Adipocyte (in vitro differentiated cells): Measurements from ENCODE around the gene VCAN.
A peak's percentile ranks its signal among the peaks of the same experiment; 100 is the strongest.

Experiments used
- DNase-seq: peaks from one replicate; pipeline ENCODE4 v3.0.0-alpha.2; 2015; ENCODE audit warnings: low read depth
- H3K27me3 ChIP-seq: replicated peaks from 2 replicates; pipeline ENCODE4 v1.7.0; 2013; ENCODE audit warnings: mild to moderate bottlenecking, low read length, moderate library complexity; ENCODE audit not compliant: control insufficient read depth, insufficient read depth
- H3K36me3 ChIP-seq: 2 replicates; pipeline ENCODE4 v1.7.0; 2013; ENCODE audit warnings: low read length, mild to moderate bottlenecking, moderate library complexity; ENCODE audit not compliant: control insufficient read depth, insufficient read depth, severe bottlenecking
- H3K4me1 ChIP-seq: 2 replicates; pipeline ENCODE4 v1.7.0; 2013; ENCODE audit warnings: mild to moderate bottlenecking, low read length, moderate library complexity; ENCODE audit not compliant: control insufficient read depth, insufficient read depth
- H3K4me3 ChIP-seq: 2 replicates; pipeline ENCODE4 v1.7.0; 2013; ENCODE audit warnings: mild to moderate bottlenecking, low read length, moderate library complexity
- H3K9ac ChIP-seq: 2 replicates; pipeline ENCODE4 v1.7.0; 2013; ENCODE audit warnings: mild to moderate bottlenecking, low read length, moderate library complexity
- H3K9me3 ChIP-seq: 2 replicates; pipeline ENCODE4 v1.7.0; 2013; ENCODE audit warnings: mild to moderate bottlenecking, low read length, moderate library complexity; ENCODE audit not compliant: control insufficient read depth

The VCAN gene

DNA sequence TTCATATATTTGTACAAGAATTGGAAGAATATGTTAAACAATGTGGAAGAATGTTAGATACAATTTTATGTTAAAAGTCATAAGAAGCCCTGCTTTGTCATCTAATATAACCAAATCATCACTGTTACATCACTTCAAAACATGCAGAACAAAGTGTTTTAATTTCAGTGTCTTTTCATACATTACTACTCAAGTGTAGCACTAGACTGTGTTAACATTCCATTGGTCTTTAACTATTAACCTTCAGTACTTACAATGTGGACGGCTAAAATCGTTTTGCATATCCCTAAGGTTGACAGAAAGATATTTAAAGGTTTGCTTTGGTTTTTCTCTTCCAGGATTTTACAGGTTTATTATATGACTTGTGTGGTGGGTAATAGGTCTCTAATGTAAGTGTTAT, 50.9 kb downstream of the VCAN start:
- Histone ChIP-seq H3K4me3 (no peak overlapping the region), H3K9ac (no peak overlapping the region), H3K4me1 (peaks cover 21% of the 10 kb centered on the region), H3K9me3 (no peaks in the 10 kb centered on the region), H3K27me3 (no peaks in the 10 kb centered on the region), H3K36me3 (peaks cover 62% of the 10 kb centered on the region)
- no peak for DNase-seq

DNA sequence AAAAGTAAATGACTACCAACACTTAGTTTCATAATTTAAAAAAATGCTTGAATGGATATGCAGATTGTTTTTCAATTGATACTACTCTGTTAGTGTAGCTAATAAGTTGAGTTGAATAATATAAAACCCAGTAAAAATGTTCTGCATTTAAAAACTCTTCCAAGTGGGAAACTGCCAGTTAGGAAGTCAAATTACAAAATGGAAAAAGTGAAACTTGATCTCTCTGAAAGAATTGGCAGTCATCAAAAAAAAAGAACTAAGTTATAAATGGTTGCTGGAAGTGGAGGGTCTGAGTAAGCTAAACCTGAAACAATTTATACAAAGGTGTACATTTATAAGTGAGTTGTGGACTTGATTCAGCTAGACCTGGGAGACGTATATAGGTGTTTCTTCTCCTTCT, 52.4 kb downstream of the VCAN start:
- peak; percentile 61 for DNase-seq
- H3K4me3 ChIP-seq = no peak overlapping the region
- no peaks in the 10 kb centered on the region for H3K27me3 ChIP-seq
- H3K4me1 ChIP-seq = peaks cover 17% of the 10 kb centered on the region
- no peak overlapping the region for H3K9ac ChIP-seq
- no peaks in the 10 kb centered on the region for H3K9me3 ChIP-seq
- peaks cover 66% of the 10 kb centered on the region for H3K36me3 ChIP-seq

DNA sequence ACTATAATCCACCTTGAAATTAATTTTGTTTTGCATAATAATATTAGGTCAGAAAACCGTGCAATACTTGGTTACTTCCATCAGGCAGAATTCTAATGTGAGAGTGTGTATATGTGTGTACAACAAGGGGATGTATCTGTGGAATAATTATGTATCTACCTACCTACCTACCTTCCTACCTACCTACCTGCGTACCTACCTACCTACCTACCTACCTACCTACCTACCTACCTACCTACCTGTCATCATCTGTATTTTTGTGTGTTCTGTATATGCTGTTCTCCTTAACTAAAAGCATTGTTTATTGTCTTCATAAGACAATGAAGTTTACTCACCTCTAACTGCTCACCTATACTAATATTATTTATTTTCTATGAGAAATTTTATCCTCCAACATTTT, 52.8 kb downstream of the VCAN start:
- H3K27me3 ChIP-seq = no peaks in the 10 kb centered on the region
- peaks cover 16% of the 10 kb centered on the region for H3K4me1 ChIP-seq
- peaks cover 61% of the 10 kb centered on the region for H3K36me3 ChIP-seq
- no peak for DNase-seq
- H3K9me3 ChIP-seq = no peaks in the 10 kb centered on the region
- no peak overlapping the region for H3K9ac ChIP-seq
- no peak overlapping the region for H3K4me3 ChIP-seq

DNA sequence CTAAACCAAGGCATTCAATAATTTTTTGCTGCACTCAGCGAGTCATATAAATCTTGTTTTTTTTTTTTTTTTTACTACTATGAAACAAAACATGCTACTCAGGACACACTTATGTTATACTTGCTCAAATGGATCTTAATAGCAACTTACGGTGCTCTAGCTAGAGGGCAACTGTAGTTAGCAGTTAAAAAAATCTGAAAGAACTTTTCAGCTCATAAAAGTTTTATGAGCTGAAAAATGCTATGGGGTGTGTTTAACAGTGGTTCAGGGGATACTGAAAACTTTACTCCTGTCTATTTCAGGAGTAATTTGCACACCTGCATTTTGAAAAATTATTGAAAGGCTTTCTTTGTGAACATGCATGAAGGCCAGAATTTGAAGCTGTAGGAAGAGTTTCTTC, 53.4 kb downstream of the VCAN start:
- no peak overlapping the region for H3K4me3 ChIP-seq
- peaks cover 22% of the 10 kb centered on the region for H3K4me1 ChIP-seq
- H3K9me3 ChIP-seq = no peaks in the 10 kb centered on the region
- no peaks in the 10 kb centered on the region for H3K27me3 ChIP-seq
- no peak overlapping the region for H3K9ac ChIP-seq
- no peak for DNase-seq
- H3K36me3 ChIP-seq = peaks cover 55% of the 10 kb centered on the region

DNA sequence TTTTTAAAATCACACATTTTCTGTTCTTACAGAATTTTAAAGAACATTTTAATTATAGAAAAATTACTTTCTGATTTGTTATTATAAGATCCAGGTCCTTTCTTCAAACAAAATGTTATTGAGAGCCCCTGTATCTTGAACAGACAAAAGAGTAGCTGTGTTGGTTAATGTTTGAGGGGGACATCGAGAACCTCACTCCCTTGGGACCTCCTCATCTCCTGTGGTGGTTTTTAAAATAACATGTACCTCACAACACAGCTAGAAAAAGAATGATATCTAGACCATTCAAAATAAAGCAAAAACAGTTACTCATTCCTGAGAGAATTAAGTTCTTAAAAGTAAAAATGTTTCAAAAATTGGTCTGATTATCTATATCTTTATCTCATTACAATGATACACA, 54.7 kb downstream of the VCAN start:
- no peak overlapping the region for H3K4me3 ChIP-seq
- H3K36me3 ChIP-seq = peaks cover 42% of the 10 kb centered on the region
- no peak overlapping the region for H3K9ac ChIP-seq
- H3K27me3 ChIP-seq = no peaks in the 10 kb centered on the region
- peaks cover 24% of the 10 kb centered on the region for H3K4me1 ChIP-seq
- H3K9me3 ChIP-seq = no peaks in the 10 kb centered on the region
- DNase-seq = no peak

DNA sequence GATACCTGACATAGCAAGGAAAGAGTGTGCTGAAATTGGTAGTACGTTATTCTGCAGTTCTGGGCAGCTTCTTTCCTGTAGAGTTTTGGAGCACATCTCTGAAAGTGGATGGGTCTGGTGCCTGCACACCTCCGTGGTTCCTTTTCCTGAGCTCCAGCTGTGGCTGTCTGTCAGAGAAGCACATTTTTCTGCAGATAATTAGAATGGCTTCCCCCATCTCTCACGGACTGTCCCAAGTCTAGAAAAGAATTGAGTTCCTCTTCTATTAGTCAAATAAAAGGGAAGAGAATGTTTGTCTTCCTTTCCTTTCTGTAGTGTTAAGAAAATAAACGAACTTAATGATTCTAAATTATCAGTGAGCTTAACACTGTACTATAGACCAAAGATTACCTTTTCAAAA, 55.7 kb downstream of the VCAN start:
- Histone ChIP-seq H3K4me3 (no peak overlapping the region), H3K36me3 (peaks cover 33% of the 10 kb centered on the region), H3K9ac (no peak overlapping the region), H3K27me3 (no peaks in the 10 kb centered on the region), H3K4me1 (peaks cover 24% of the 10 kb centered on the region), H3K9me3 (no peaks in the 10 kb centered on the region)
- no peak for DNase-seq

DNA sequence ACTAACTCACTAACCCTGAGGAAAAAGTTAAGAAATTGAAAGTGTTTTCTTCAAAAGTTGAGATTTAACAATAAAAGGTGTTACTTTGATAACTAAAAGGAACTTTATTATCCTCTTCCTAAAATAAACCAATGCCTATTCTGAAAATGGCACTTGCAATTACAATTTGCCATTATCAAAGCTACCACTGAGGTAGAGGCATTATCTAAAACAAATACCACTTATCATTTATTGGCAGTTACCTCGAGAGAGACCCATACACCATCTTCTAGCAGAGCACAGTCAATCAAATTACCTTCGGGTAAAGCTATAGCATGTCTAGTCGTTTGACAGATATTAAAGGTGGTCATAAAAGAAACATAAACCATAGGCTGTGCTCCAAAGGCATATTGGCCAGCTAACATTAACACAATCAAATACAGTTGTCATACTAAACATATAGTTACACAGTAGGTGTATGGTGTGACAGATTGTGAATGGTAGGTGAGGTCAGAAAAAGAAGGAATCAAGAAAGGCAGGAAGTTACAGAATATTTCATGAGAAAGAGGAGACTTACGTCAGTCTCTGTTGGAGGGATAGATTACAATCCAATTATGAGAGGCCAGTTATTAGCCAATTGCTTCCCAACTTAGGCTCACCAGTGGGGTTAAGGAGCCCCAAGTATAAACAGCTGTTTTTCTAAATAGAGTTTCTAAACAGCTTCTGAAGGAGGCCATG, 56.3 kb downstream of the VCAN start:
- DNase-seq = no peak
- Histone ChIP-seq H3K9me3 (no peaks in the 10 kb centered on the region), H3K4me1 (peaks cover 24% of the 10 kb centered on the region), H3K4me3 (no peak overlapping the region), H3K27me3 (no peaks in the 10 kb centered on the region), H3K36me3 (peaks cover 30% of the 10 kb centered on the region), H3K9ac (no peak overlapping the region)

DNA sequence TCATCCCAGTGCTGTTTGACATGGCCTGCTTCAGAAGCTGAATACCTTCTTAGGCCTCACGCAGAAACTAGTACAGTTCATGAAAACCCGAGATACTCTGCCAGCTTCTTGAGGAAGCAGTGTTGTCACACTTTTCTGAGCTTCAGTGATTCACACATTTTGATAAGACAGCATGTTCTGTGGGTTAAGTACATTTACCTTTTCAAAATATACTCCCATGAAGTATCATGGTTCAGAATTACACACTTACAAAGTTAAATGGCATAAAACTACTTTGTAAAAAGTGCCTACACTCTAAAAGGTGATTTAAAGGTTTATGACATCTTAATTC, 56.9 kb downstream of the VCAN start:
- H3K4me3 ChIP-seq = no peak overlapping the region

DNA sequence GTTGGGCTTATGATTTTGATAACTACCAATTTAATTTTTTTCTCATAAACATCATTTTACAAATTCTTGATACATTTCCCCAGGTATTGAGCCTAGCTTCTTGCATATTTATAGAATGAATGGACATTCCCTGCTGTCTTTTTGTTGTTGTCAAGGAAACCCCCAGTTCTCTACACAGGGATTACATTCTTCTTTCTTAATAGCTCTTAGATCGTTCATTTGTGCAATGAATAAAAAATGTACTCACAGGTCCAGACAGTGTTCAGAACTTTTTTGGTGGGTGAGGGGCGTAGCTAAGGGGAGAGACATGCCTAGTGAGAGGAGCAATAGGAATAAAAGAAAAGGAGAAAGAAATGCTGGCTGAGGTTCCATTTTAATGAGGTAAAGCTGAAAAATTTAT, 58.6 kb downstream of the VCAN start:
- Histone ChIP-seq H3K9ac (no peak overlapping the region), H3K9me3 (no peaks in the 10 kb centered on the region), H3K4me1 (peaks cover 20% of the 10 kb centered on the region), H3K36me3 (peaks cover 21% of the 10 kb centered on the region), H3K4me3 (no peak overlapping the region), H3K27me3 (no peaks in the 10 kb centered on the region)
- DNase-seq = peak; percentile 23

More for the DNA sequence above, 56.9 kb downstream of the VCAN start:
- peaks cover 24% of the 10 kb centered on the region for H3K4me1 ChIP-seq
- H3K9me3 ChIP-seq = no peaks in the 10 kb centered on the region
- no peak for DNase-seq
- no peak overlapping the region for H3K9ac ChIP-seq
- peaks cover 26% of the 10 kb centered on the region for H3K36me3 ChIP-seq
- H3K27me3 ChIP-seq = no peaks in the 10 kb centered on the region

DNA sequence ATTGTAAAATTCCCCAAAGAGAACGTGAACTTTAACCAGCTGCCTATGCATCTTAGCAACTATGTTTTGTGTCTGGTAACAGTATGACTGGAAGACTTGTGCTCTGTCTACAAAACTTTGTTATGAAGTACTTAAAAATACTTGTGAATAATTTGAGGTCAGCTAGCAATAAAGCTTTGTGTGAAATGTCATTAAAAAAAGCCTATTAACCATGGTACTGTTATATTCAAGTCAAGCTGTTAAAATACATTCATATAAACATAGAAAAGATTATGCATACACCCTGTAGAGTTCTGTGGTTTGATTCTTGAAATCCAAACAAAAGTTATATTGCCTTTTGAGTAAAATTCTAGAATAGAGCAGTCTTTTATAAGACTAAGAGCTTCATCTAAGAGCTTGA, 60.1 kb downstream of the VCAN start:
- Histone ChIP-seq H3K4me1 (peaks cover 20% of the 10 kb centered on the region), H3K9me3 (no peaks in the 10 kb centered on the region), H3K36me3 (peaks cover 12% of the 10 kb centered on the region), H3K4me3 (no peak overlapping the region), H3K27me3 (no peaks in the 10 kb centered on the region), H3K9ac (no peak overlapping the region)
- DNase-seq = no peak

DNA sequence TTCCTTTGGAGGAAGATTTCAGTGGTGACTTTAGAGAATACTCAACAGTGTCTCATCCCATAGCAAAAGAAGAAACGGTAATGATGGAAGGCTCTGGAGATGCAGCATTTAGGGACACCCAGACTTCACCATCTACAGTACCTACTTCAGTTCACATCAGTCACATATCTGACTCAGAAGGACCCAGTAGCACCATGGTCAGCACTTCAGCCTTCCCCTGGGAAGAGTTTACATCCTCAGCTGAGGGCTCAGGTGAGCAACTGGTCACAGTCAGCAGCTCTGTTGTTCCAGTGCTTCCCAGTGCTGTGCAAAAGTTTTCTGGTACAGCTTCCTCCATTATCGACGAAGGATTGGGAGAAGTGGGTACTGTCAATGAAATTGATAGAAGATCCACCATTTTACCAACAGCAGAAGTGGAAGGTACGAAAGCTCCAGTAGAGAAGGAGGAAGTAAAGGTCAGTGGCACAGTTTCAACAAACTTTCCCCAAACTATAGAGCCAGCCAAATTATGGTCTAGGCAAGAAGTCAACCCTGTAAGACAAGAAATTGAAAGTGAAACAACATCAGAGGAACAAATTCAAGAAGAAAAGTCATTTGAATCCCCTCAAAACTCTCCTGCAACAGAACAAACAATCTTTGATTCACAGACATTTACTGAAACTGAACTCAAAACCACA, 67.4 kb downstream of the VCAN start:
- H3K4me3 ChIP-seq = peak overlapping the region; percentile 37
- DNase-seq = no peak
- H3K4me1 ChIP-seq = peaks cover 34% of the 10 kb centered on the region
- no peaks in the 10 kb centered on the region for H3K9me3 ChIP-seq
- H3K36me3 ChIP-seq = peaks cover 29% of the 10 kb centered on the region
- H3K27me3 ChIP-seq = no peaks in the 10 kb centered on the region
- no peak overlapping the region for H3K9ac ChIP-seq

DNA sequence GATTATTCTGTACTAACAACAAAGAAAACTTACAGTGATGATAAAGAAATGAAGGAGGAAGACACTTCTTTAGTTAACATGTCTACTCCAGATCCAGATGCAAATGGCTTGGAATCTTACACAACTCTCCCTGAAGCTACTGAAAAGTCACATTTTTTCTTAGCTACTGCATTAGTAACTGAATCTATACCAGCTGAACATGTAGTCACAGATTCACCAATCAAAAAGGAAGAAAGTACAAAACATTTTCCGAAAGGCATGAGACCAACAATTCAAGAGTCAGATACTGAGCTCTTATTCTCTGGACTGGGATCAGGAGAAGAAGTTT, 67.9 kb downstream of the VCAN start:
- H3K4me3 ChIP-seq = peak overlapping the region; percentile 37
- H3K9me3 ChIP-seq = no peaks in the 10 kb centered on the region
- no peak overlapping the region for H3K9ac ChIP-seq
- no peaks in the 10 kb centered on the region for H3K27me3 ChIP-seq
- no peak for DNase-seq
- peaks cover 39% of the 10 kb centered on the region for H3K4me1 ChIP-seq
- peaks cover 29% of the 10 kb centered on the region for H3K36me3 ChIP-seq
